ENCODE measurements around the gene GGN.
A peak's percentile ranks its signal among the peaks of the same experiment; 100 is the strongest.

GGN gene

DNA sequence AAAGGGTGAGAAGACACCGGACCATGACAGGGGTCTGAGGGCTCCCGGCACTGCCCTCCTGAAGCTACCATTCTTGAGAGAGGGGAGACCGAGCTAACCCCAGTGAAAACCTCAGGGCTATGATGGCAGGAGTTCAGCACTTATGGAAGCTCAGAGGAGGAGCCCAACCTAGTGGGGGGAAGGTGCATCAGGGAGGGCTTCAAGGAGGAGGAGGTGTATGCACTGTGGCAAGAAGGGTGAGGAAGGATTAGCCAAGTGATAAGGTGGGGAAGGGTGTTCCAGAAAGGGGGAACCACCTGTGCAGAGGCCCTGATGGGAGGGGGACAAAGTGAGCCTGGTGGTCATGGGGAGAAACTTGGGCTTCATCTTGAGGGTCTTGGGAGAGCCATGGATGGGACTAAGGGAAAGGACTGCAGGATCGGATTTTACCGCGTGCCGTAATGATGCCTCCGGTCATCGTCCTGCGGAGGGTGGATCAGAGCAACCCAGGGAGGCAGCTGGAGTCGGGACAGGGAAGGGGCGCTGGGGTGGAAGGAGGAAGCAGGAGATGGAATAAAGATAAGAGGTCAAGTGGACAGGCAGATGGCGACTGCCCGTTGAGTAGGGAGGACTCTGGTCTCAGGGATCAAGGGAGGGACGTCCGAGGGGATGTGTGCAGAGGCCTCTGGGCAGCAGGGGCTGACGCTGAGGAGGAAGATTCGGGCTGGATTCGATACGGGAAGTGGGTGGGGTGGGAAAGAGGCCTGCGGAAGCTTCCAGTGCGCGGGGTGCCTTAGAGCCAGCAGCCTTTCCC, 26.8 kb downstream of the GGN start:
- H3K36me3 ChIP-seq (replicated peaks), result no peaks in the 10 kb centered on the region
- no peak for DNase-seq
- H3K27me3 ChIP-seq (replicated peaks), result peaks cover 18% of the 10 kb centered on the region
- in situ Hi-C loops (cut with HindIII; ENCODE audit: low pct_ligation_motif_present, low sequenced_read_pairs), result no loop called here
- TF ChIP-seq, protein P1, sequence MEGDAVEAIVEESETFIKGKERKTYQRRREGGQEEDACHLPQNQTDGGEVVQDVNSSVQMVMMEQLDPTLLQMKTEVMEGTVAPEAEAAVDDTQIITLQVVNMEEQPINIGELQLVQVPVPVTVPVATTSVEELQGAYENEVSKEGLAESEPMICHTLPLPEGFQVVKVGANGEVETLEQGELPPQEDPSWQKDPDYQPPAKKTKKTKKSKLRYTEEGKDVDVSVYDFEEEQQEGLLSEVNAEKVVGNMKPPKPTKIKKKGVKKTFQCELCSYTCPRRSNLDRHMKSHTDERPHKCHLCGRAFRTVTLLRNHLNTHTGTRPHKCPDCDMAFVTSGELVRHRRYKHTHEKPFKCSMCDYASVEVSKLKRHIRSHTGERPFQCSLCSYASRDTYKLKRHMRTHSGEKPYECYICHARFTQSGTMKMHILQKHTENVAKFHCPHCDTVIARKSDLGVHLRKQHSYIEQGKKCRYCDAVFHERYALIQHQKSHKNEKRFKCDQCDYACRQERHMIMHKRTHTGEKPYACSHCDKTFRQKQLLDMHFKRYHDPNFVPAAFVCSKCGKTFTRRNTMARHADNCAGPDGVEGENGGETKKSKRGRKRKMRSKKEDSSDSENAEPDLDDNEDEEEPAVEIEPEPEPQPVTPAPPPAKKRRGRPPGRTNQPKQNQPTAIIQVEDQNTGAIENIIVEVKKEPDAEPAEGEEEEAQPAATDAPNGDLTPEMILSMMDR (IDR thresholded peaks at IDR 0.05; ENCODE audit: low read depth, low read length, missing control alignments), result no peak
- H3K27ac ChIP-seq, result no peak overlapping the region
- H3K4me3 ChIP-seq (ENCODE audit: low read depth, low read length), result peak overlapping the region; percentile 62

DNA sequence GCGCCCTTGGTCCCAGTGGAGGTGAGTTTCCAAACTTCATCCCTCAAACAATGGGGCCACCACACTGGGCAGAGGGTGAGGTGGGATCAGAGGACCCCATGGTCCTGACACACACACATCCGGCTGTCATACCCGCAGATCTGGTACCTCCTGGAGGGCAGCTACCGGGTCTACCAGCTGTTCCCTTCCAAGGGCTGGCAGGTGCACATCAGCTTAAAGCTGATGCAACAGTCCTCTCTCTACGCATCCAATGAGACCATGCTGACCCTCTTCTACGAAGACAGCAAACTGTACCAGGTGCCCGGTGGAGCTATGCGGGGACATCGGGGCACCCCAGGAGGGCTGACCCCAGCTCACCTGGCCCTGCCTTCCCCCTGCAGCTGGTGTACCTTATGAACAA, 27.5 kb downstream of the GGN start:
- H3K36me3 ChIP-seq (replicated peaks), result no peaks in the 10 kb centered on the region
- TF ChIP-seq, protein P1 (IDR thresholded peaks at IDR 0.05; ENCODE audit: low read depth, low read length, missing control alignments), result no peak
- H3K4me3 ChIP-seq (ENCODE audit: low read depth, low read length), result no peak overlapping the region
- no peak overlapping the region for H3K27ac ChIP-seq
- DNase-seq, result no peak
- H3K27me3 ChIP-seq (replicated peaks), result peaks cover 18% of the 10 kb centered on the region
- in situ Hi-C loops (cut with HindIII; ENCODE audit: low pct_ligation_motif_present, low sequenced_read_pairs), result no loop called here

DNA sequence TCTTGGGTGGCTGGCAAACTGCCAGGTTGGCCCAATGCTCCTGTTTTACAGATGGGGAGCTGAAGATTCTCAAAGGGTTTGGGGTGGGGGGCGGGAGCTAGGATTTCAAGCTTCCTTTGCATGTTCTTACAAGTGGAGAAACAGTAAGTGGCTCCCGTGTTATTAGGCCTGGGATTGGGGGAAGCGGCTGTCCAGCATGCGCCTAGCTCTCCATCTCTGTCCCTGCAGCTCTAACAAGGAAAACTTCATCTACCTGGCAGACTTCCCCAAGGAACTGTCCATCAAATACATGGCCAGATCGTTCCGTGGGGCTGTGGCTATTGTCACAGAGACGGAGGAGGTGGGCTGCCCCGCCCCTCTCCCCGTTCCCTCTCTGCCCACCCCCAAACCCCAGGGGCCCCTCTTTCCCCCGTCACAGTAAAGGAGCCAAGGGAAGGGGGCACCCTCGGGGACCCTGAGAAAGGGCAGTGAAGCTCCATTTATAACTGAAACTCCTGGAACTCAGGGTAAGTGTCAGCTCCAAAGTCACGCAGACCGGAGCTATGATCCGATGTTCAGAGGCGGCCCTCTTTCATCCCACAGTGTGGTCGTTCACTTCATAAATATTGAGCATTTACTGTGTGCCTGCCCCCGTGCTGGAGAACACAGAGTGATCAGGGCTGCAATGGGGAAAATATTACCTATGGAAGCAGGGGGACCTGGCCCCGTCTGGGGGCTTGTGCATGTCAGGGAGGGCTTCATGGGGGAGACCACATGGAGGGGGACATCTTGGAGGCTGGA, 28.4 kb downstream of the GGN start:
- in situ Hi-C loops (cut with HindIII; ENCODE audit: low pct_ligation_motif_present, low sequenced_read_pairs), result no loop called here
- TF ChIP-seq, protein P1 (IDR thresholded peaks at IDR 0.05; ENCODE audit: low read depth, low read length, missing control alignments), result no peak
- Histone ChIP-seq H3K27me3 (replicated peaks) (peaks cover 18% of the 10 kb centered on the region), H3K27ac (no peak overlapping the region), H3K4me3 (ENCODE audit: low read depth, low read length) (no peak overlapping the region), H3K36me3 (replicated peaks) (no peaks in the 10 kb centered on the region)
- DNase-seq, result no peak

DNA sequence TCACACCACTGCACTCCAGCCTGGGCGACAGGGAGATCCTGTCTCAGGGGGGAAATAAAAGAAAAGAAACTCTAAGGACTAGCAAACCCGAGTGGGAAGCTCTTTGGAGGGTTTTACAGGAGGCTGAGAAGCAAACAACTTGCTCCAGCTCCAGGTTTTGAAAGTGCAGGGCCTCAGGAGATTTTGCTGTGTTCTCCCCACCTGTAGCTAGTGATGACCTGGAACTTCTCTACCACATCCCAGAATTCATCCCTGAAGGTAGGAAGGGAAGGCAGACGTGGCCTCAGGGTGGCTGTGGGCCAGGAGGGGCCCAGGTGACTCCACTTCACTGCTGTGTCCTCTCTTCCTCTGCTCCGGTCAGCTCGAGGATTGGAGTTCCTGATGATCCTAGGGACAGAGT, 29.8 kb downstream of the GGN start:
- Histone ChIP-seq H3K27ac (no peak overlapping the region), H3K27me3 (replicated peaks) (peaks cover 18% of the 10 kb centered on the region), H3K4me3 (ENCODE audit: low read depth, low read length) (no peak overlapping the region), H3K36me3 (replicated peaks) (no peaks in the 10 kb centered on the region)
- TF ChIP-seq, protein P1 (IDR thresholded peaks at IDR 0.05; ENCODE audit: low read depth, low read length, missing control alignments), result no peak
- no peak for DNase-seq
- in situ Hi-C loops (cut with HindIII; ENCODE audit: low pct_ligation_motif_present, low sequenced_read_pairs), result no loop called here

DNA sequence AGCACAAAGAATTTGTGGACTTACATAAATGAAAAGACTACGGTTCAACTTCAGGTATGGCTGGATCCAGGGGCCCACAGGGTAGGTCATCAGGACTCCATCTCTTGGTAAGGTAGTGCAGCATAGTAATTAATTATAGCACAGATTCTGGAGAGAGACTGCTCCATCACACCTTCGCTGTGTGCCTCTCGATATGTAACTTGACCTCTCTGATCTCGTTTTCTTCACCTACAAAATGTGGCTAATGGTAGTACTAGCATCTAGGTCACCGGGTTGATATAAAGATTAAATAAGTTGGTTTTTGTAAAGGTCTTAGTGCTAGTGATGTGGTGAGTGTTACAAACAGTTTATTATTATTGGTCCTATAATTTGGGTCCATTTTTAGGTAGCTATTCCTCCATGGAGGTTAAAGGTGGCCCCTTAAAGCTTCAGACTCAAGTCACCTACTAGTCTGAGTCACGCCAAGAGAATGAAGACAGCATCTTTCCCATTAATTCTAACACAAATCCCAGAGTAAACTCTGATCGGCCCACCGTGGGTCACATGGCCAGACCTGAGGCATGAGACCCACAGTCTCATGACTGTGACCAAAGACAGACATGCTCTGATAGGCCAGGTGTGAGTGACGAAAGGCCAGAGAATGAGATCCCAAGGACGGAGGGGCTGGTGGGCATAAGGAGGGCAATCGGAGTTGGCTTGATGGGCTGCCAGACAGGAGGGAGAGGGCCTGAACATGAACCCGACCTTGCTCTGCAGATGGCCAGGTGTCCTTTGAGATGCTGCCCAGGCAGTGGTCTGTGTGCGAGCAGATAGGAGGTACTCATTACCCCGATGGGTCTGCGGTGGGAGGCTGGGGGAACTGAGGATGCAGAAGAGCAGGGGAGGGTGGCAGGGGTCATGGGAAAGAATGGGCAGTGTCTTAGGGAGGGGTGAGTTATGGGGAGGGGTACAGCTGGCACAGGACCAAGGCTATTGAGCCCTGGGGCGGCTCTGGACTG, 31.8 kb downstream of the GGN start:
- Histone ChIP-seq H3K36me3 (replicated peaks) (no peaks in the 10 kb centered on the region), H3K27me3 (replicated peaks) (peaks cover 15% of the 10 kb centered on the region), H3K27ac (no peak overlapping the region), H3K4me3 (ENCODE audit: low read depth, low read length) (no peak overlapping the region)
- in situ Hi-C loops (cut with HindIII; ENCODE audit: low pct_ligation_motif_present, low sequenced_read_pairs), result no loop called here
- no peak for DNase-seq
- TF ChIP-seq, protein P1 (IDR thresholded peaks at IDR 0.05; ENCODE audit: low read depth, low read length, missing control alignments), result no peak
